Neural progenitor cell (in vitro differentiated cells): Measurements from ENCODE around the gene BRCC3. TPM values are rescaled to one million over a fixed set of nuclear protein-coding genes. Genes with fewer than 3 reads are reported as not detected.
A peak's percentile ranks its signal among the peaks of the same experiment; 100 is the strongest.

Source experiments
- DNase-seq: peaks from one replicate; pipeline ENCODE4 v3.0.0-alpha.2; 2016; ENCODE audit warnings: low spot score
- H2AFZ ChIP-seq: fragments of 200-600 bp; sonication (generic); replicated peaks from 2 replicates; pipeline ENCODE4 v1.6.1; 2016; ENCODE audit warnings: antibody characterized with exemption
- H3F3A ChIP-seq: fragments of 200-600 bp; sonication (generic); 2 replicates; pipeline ENCODE4 v1.6.1; 2016; ENCODE audit warnings: antibody characterized with exemption, low read depth
- H3K27ac ChIP-seq: fragments of 200-600 bp; sonication (generic); 2 replicates; pipeline ENCODE4 v1.5.1; 2016; ENCODE audit warnings: mild to moderate bottlenecking
- H3K27me3 ChIP-seq: fragments of 200-600 bp; sonication (generic); 2 replicates; pipeline ENCODE4 v1.6.1; 2016; ENCODE audit warnings: mild to moderate bottlenecking, moderate library complexity
- H3K36me3 ChIP-seq: fragments of 200-600 bp; sonication (generic); 2 replicates; pipeline ENCODE4 v1.5.1; 2016
- H3K4me1 ChIP-seq: fragments of 200-600 bp; sonication (generic); 2 replicates; pipeline ENCODE4 v1.6.1; 2016; ENCODE audit warnings: mixed run types
- H3K4me2 ChIP-seq: fragments of 200-600 bp; sonication (generic); 2 replicates; pipeline ENCODE4 v1.6.1; 2016
- H3K4me3 ChIP-seq: fragments of 200-600 bp; sonication (generic); 2 replicates; pipeline ENCODE4 v1.5.1; 2016
- H3K79me2 ChIP-seq: fragments of 200-600 bp; sonication (generic); 2 replicates; pipeline ENCODE4 v1.6.1; 2016; ENCODE audit warnings: low read depth
- H3K9ac ChIP-seq: fragments of 200-600 bp; sonication (generic); 2 replicates; pipeline ENCODE4 v1.6.1; 2016
- H3K9me3 ChIP-seq: fragments of 200-600 bp; sonication (generic); 2 replicates; pipeline ENCODE4 v1.5.1; 2016; ENCODE audit warnings: low read depth
- H4K20me1 ChIP-seq: fragments of 200-600 bp; sonication (generic); 2 replicates; pipeline ENCODE4 v1.6.1; 2016; ENCODE audit warnings: low read depth
- H3K27ac Mint-ChIP-seq: 3 replicates; pipeline ENCODE4 v1.8.0; 2021; ENCODE audit warnings: mixed read lengths
- H3K27me3 Mint-ChIP-seq: 2 replicates; pipeline ENCODE4 v1.8.0; 2022; ENCODE audit warnings: low read depth, mild to moderate bottlenecking, inconsistent platforms, moderate library complexity, mixed read lengths; ENCODE audit not compliant: insufficient read depth
- H3K36me3 Mint-ChIP-seq: 3 replicates; pipeline ENCODE4 v1.8.0; 2021; ENCODE audit warnings: mixed read lengths
- H3K4me1 Mint-ChIP-seq: 3 replicates; pipeline ENCODE4 v1.8.0; 2021; ENCODE audit warnings: mixed read lengths
- H3K4me3 Mint-ChIP-seq: 3 replicates; pipeline ENCODE4 v1.8.0; 2021; ENCODE audit warnings: mild to moderate bottlenecking, moderate library complexity, mixed read lengths
- H3K9me3 Mint-ChIP-seq: 3 replicates; pipeline ENCODE4 v1.8.0; 2020; ENCODE audit warnings: mixed read lengths
- EZH2 ChIP-seq: fragments of 200-600 bp; sonication (generic); IDR thresholded peaks from 2 replicates; pipeline ENCODE4 v1.6.1; 2017; ENCODE audit warnings: antibody characterized with exemption, mild to moderate bottlenecking, moderate library complexity
- EZH2phosphoT487 ChIP-seq: fragments of 200-600 bp; sonication (generic); IDR thresholded peaks from 2 replicates; pipeline ENCODE4 v1.6.1; 2017; ENCODE audit warnings: antibody characterized with exemption
- total RNA-seq: library from RNA; depleted of rRNA; stranded (reverse); fragments of >200 nt; gene quantifications from 2 replicates; pipeline ENCODE4 v1.2.3, GENCODE V29; 2015; ENCODE audit warnings: low replicate concordance
- TF ChIP-seq, protein P1 (sequence below): fragments of 200-600 bp; sonication (generic); IDR thresholded peaks from 2 replicates; pipeline ENCODE4 v1.5.1; 2017; ENCODE audit warnings: antibody characterized with exemption, mild to moderate bottlenecking

BRCC3 gene
- total RNA-seq, 1 donor from 2014 or later = 18.9 TPM

DNA sequence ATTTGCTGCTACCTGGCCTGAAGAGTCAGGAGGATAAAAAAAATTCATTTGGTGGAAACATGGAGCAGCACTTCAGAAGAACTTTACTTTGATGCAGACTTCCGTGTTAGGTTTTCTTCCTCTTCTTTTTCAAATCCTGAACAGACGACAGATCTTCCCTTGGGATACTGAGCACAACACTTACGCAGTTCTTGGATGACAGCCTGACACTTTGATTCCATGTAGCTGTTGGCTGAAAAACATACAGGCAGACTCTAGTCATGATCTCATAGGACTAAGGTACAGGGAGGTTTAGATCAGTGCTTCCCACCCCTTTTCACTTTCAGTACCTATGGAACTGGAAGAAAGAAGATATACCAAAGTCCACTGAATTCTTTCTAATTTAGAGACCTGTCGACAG is 9.5 kb upstream of the BRCC3 start:
- no peak overlapping the region for H3K27ac Mint-ChIP-seq
- peaks cover 2% of the 10 kb centered on the region for H3K9me3 Mint-ChIP-seq
- Histone ChIP-seq H3K4me1 (no peaks in the 10 kb centered on the region), H3K36me3 (no peaks in the 10 kb centered on the region), H3K4me3 (no peak overlapping the region), H3K9ac (no peak overlapping the region), H3K4me2 (no peak overlapping the region), H3K9me3 (peaks cover 4% of the 10 kb centered on the region), H3F3A (no peaks in the 10 kb centered on the region), H3K27ac (no peak overlapping the region), H3K27me3 (no peaks in the 10 kb centered on the region), H2AFZ (no peak overlapping the region), H3K79me2 (no peaks in the 10 kb centered on the region), H4K20me1 (no peaks in the 10 kb centered on the region)
- no peaks in the 10 kb centered on the region for H3K4me1 Mint-ChIP-seq
- no peak overlapping the region for H3K4me3 Mint-ChIP-seq
- no peaks in the 10 kb centered on the region for H3K36me3 Mint-ChIP-seq
- no peaks in the 10 kb centered on the region for H3K27me3 Mint-ChIP-seq
- no peak for DNase-seq
- TF ChIP-seq EZH2 (no peak), EZH2phosphoT487 (no peak)
- TF ChIP-seq, protein P1, sequence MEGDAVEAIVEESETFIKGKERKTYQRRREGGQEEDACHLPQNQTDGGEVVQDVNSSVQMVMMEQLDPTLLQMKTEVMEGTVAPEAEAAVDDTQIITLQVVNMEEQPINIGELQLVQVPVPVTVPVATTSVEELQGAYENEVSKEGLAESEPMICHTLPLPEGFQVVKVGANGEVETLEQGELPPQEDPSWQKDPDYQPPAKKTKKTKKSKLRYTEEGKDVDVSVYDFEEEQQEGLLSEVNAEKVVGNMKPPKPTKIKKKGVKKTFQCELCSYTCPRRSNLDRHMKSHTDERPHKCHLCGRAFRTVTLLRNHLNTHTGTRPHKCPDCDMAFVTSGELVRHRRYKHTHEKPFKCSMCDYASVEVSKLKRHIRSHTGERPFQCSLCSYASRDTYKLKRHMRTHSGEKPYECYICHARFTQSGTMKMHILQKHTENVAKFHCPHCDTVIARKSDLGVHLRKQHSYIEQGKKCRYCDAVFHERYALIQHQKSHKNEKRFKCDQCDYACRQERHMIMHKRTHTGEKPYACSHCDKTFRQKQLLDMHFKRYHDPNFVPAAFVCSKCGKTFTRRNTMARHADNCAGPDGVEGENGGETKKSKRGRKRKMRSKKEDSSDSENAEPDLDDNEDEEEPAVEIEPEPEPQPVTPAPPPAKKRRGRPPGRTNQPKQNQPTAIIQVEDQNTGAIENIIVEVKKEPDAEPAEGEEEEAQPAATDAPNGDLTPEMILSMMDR = no peak

DNA sequence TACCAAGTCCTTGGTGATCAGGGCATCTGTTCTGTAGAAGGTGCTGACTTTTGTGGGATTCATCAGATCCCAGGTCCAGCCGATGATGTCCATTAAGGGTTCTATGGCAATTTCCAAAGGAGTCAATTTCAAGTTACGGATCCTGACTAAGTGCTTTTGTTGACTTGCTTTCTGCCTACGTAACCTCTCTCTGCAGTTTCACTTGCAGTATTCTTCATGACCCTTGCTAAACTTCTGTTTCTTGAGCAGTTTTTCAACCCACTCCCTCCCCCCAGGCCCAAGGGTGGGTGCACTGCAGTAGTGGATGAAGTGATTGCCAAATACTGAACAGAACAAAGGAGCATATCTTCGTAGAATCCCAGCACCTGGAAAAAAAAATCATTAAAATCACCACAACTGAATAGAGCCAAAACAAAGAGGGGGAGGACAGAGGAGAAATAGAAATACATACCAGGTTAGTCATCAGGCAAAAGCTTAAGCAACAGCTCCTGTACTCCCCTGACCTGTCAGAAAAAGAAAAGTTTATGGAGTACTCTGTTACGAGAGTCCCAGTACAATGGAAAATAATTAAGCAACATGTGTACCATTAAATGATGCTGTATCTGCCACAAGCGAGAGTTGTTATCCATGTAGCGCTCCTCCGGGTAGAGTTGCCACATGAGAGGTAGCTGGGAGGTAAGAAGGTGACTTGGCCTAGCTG is 6.1 kb upstream of the BRCC3 start:
- no peaks in the 10 kb centered on the region for H3K36me3 Mint-ChIP-seq
- Histone ChIP-seq H3K27ac (no peak overlapping the region), H3K27me3 (no peaks in the 10 kb centered on the region), H3K9ac (no peak overlapping the region), H4K20me1 (no peaks in the 10 kb centered on the region), H3F3A (no peaks in the 10 kb centered on the region), H3K4me3 (no peak overlapping the region), H3K79me2 (peaks cover 9% of the 10 kb centered on the region), H3K9me3 (peaks cover 4% of the 10 kb centered on the region), H3K4me2 (no peak overlapping the region), H2AFZ (no peak overlapping the region), H3K36me3 (no peaks in the 10 kb centered on the region), H3K4me1 (no peaks in the 10 kb centered on the region)
- peaks cover 17% of the 10 kb centered on the region for H3K4me1 Mint-ChIP-seq
- no peak for TF ChIP-seq EZH2
- H3K27ac Mint-ChIP-seq = no peak overlapping the region
- DNase-seq = no peak
- H3K27me3 Mint-ChIP-seq = no peaks in the 10 kb centered on the region
- H3K9me3 Mint-ChIP-seq = peaks cover 2% of the 10 kb centered on the region
- no peak overlapping the region for H3K4me3 Mint-ChIP-seq

DNA sequence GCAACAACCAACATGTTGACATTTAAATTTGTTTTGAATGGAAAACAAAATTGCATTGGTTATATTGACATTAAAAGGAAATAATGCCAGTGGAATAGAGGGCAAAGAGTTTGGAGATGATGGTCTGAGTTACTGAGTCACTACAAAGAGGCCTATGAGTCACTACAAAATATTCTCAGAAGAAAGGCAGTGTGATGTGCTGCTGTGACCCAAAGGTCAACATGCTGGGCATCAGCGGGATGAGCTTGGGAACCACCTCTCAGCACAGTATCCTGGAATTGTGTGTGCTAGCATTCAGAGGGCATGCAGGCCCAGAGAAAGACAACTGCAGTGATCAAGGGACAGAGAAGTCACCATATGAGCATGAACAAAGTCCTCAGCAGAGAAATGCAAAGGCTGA is 3.1 kb upstream of the BRCC3 start:
- Histone ChIP-seq H3K27me3 (no peaks in the 10 kb centered on the region), H3K4me3 (no peak overlapping the region), H3K4me1 (no peaks in the 10 kb centered on the region), H3K9me3 (peaks cover 4% of the 10 kb centered on the region), H4K20me1 (no peaks in the 10 kb centered on the region), H3K9ac (no peak overlapping the region), H3K79me2 (peaks cover 28% of the 10 kb centered on the region), H3K4me2 (no peak overlapping the region), H2AFZ (no peak overlapping the region), H3K27ac (no peak overlapping the region), H3K36me3 (no peaks in the 10 kb centered on the region), H3F3A (peaks cover 3% of the 10 kb centered on the region)
- TF ChIP-seq, protein P1 = no peak
- no peak for TF ChIP-seq EZH2
- TF ChIP-seq EZH2phosphoT487 = no peak
- H3K27me3 Mint-ChIP-seq = no peaks in the 10 kb centered on the region
- H3K4me1 Mint-ChIP-seq = peaks cover 23% of the 10 kb centered on the region
- no peaks in the 10 kb centered on the region for H3K36me3 Mint-ChIP-seq
- peaks cover 8% of the 10 kb centered on the region for H3K9me3 Mint-ChIP-seq
- no peak overlapping the region for H3K4me3 Mint-ChIP-seq
- no peak for DNase-seq
- H3K27ac Mint-ChIP-seq = no peak overlapping the region

DNA sequence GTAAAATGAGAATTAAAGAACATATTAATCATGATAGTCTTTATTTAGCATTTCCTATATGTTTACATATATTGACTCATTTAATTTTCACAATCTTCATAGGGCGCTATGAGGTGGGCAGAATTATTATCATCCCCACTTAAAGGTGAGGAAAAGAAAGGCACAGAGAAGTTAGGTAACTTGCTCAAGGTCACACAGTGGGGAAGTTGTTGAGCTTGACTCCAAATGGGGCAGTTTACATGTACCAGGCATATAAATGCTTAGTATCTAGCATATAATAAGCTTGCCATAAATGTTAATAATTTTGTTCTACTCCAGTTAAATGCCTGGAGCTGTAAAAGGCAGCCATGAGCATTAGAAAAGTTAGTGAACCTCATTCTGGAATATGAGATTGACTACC is 1.9 kb upstream of the BRCC3 start:
- H3K36me3 ChIP-seq = no peaks in the 10 kb centered on the region
- H3K9me3 Mint-ChIP-seq = peaks cover 8% of the 10 kb centered on the region
- H4K20me1 ChIP-seq = no peaks in the 10 kb centered on the region
- TF ChIP-seq EZH2phosphoT487 = no peak
- no peak for TF ChIP-seq EZH2
- TF ChIP-seq, protein P1 = no peak
- peaks cover 23% of the 10 kb centered on the region for H3K4me1 Mint-ChIP-seq
- peak overlapping the region; percentile 86 for H3K4me3 Mint-ChIP-seq
- H3K4me2 ChIP-seq = peak overlapping the region; percentile 73
- peaks cover 3% of the 10 kb centered on the region for H3F3A ChIP-seq
- no peak overlapping the region for H3K9ac ChIP-seq
- H3K27ac ChIP-seq = no peak overlapping the region
- no peaks in the 10 kb centered on the region for H3K27me3 ChIP-seq
- H3K27me3 Mint-ChIP-seq = no peaks in the 10 kb centered on the region
- no peaks in the 10 kb centered on the region for H3K4me1 ChIP-seq
- H3K36me3 Mint-ChIP-seq = no peaks in the 10 kb centered on the region
- peaks cover 4% of the 10 kb centered on the region for H3K9me3 ChIP-seq
- peaks cover 29% of the 10 kb centered on the region for H3K79me2 ChIP-seq
- H3K27ac Mint-ChIP-seq = no peak overlapping the region
- no peak overlapping the region for H2AFZ ChIP-seq
- DNase-seq = no peak
- peak overlapping the region; percentile 59 for H3K4me3 ChIP-seq
